Neural progenitor cell (in vitro differentiated cells): ENCODE measurements around the gene ADCK1. TPM values are rescaled to one million over a fixed set of nuclear protein-coding genes. Genes with fewer than 3 reads are reported as not detected.

Experiments used
- DNase-seq: peaks from one replicate; pipeline ENCODE4 v3.0.0-alpha.2; 2016; ENCODE audit warnings: low spot score
- H2AFZ ChIP-seq: fragments of 200-600 bp; sonication (generic); replicated peaks from 2 replicates; pipeline ENCODE4 v1.6.1; 2016; ENCODE audit warnings: antibody characterized with exemption
- H3F3A ChIP-seq: fragments of 200-600 bp; sonication (generic); 2 replicates; pipeline ENCODE4 v1.6.1; 2016; ENCODE audit warnings: antibody characterized with exemption, low read depth
- H3K27ac ChIP-seq: fragments of 200-600 bp; sonication (generic); 2 replicates; pipeline ENCODE4 v1.5.1; 2016; ENCODE audit warnings: mild to moderate bottlenecking
- H3K27me3 ChIP-seq: fragments of 200-600 bp; sonication (generic); 2 replicates; pipeline ENCODE4 v1.6.1; 2016; ENCODE audit warnings: mild to moderate bottlenecking, moderate library complexity
- H3K36me3 ChIP-seq: fragments of 200-600 bp; sonication (generic); 2 replicates; pipeline ENCODE4 v1.5.1; 2016
- H3K4me1 ChIP-seq: fragments of 200-600 bp; sonication (generic); 2 replicates; pipeline ENCODE4 v1.6.1; 2016; ENCODE audit warnings: mixed run types
- H3K4me2 ChIP-seq: fragments of 200-600 bp; sonication (generic); 2 replicates; pipeline ENCODE4 v1.6.1; 2016
- H3K4me3 ChIP-seq: fragments of 200-600 bp; sonication (generic); 2 replicates; pipeline ENCODE4 v1.5.1; 2016
- H3K79me2 ChIP-seq: fragments of 200-600 bp; sonication (generic); 2 replicates; pipeline ENCODE4 v1.6.1; 2016; ENCODE audit warnings: low read depth
- H3K9ac ChIP-seq: fragments of 200-600 bp; sonication (generic); 2 replicates; pipeline ENCODE4 v1.6.1; 2016
- H3K9me3 ChIP-seq: fragments of 200-600 bp; sonication (generic); 2 replicates; pipeline ENCODE4 v1.5.1; 2016; ENCODE audit warnings: low read depth
- H4K20me1 ChIP-seq: fragments of 200-600 bp; sonication (generic); 2 replicates; pipeline ENCODE4 v1.6.1; 2016; ENCODE audit warnings: low read depth
- H3K27ac Mint-ChIP-seq: 3 replicates; pipeline ENCODE4 v1.8.0; 2021; ENCODE audit warnings: mixed read lengths
- H3K27me3 Mint-ChIP-seq: 2 replicates; pipeline ENCODE4 v1.8.0; 2022; ENCODE audit warnings: low read depth, mild to moderate bottlenecking, inconsistent platforms, moderate library complexity, mixed read lengths; ENCODE audit not compliant: insufficient read depth
- H3K36me3 Mint-ChIP-seq: 3 replicates; pipeline ENCODE4 v1.8.0; 2021; ENCODE audit warnings: mixed read lengths
- H3K4me1 Mint-ChIP-seq: 3 replicates; pipeline ENCODE4 v1.8.0; 2021; ENCODE audit warnings: mixed read lengths
- H3K4me3 Mint-ChIP-seq: 3 replicates; pipeline ENCODE4 v1.8.0; 2021; ENCODE audit warnings: mild to moderate bottlenecking, moderate library complexity, mixed read lengths
- H3K9me3 Mint-ChIP-seq: 3 replicates; pipeline ENCODE4 v1.8.0; 2020; ENCODE audit warnings: mixed read lengths
- CTCF ChIP-seq: fragments of 200-600 bp; sonication (generic); IDR thresholded peaks from 2 replicates; pipeline ENCODE4 v1.5.1; 2017; ENCODE audit warnings: antibody characterized with exemption, mild to moderate bottlenecking
- EZH2 ChIP-seq: fragments of 200-600 bp; sonication (generic); IDR thresholded peaks from 2 replicates; pipeline ENCODE4 v1.6.1; 2017; ENCODE audit warnings: antibody characterized with exemption, mild to moderate bottlenecking, moderate library complexity
- EZH2phosphoT487 ChIP-seq: fragments of 200-600 bp; sonication (generic); IDR thresholded peaks from 2 replicates; pipeline ENCODE4 v1.6.1; 2017; ENCODE audit warnings: antibody characterized with exemption
- total RNA-seq: library from RNA; depleted of rRNA; stranded (reverse); fragments of >200 nt; gene quantifications from 2 replicates; pipeline ENCODE4 v1.2.3, GENCODE V29; 2015; ENCODE audit warnings: low replicate concordance

The ADCK1 gene
- total RNA-seq, 1 donor from 2014 or later: 1.6 TPM

GRCh38 chr14:77843195-77843594 lies 43.3 kb downstream of the ADCK1 start:
- Mint-ChIP-seq H3K4me1 (peaks cover 14% of the 10 kb centered on the region), H3K27me3 (peaks cover 2% of the 10 kb centered on the region), H3K27ac (no peak overlapping the region), H3K36me3 (no peaks in the 10 kb centered on the region), H3K9me3 (no peaks in the 10 kb centered on the region), H3K4me3 (no peak overlapping the region)
- H4K20me1 ChIP-seq: no peaks in the 10 kb centered on the region
- H3K4me2 ChIP-seq: no peak overlapping the region
- no peaks in the 10 kb centered on the region for H3K27me3 ChIP-seq
- H3K4me3 ChIP-seq: no peak overlapping the region
- H3K4me1 ChIP-seq: no peaks in the 10 kb centered on the region
- H3K9me3 ChIP-seq: no peaks in the 10 kb centered on the region
- H3K9ac ChIP-seq: no peak overlapping the region
- no peak for TF ChIP-seq EZH2
- TF ChIP-seq EZH2phosphoT487: no peak
- TF ChIP-seq CTCF: no peak
- no peak overlapping the region for H2AFZ ChIP-seq
- H3K79me2 ChIP-seq: no peaks in the 10 kb centered on the region
- H3K36me3 ChIP-seq: no peaks in the 10 kb centered on the region
- no peak for DNase-seq
- H3K27ac ChIP-seq: no peak overlapping the region
- no peaks in the 10 kb centered on the region for H3F3A ChIP-seq

- Mint-ChIP-seq H3K36me3 (no peaks in the 10 kb centered on the region), H3K27ac (no peak overlapping the region), H3K4me1 (peaks cover 13% of the 10 kb centered on the region), H3K4me3 (no peak overlapping the region), H3K9me3 (no peaks in the 10 kb centered on the region), H3K27me3 (peaks cover 2% of the 10 kb centered on the region)
- H3K4me3 ChIP-seq: no peak overlapping the region
- H3K9ac ChIP-seq: no peak overlapping the region
- no peaks in the 10 kb centered on the region for H3K4me1 ChIP-seq
- DNase-seq: no peak
- no peaks in the 10 kb centered on the region for H3K36me3 ChIP-seq
- no peaks in the 10 kb centered on the region for H3K27me3 ChIP-seq
- no peaks in the 10 kb centered on the region for H4K20me1 ChIP-seq
- no peak overlapping the region for H3K27ac ChIP-seq
- no peaks in the 10 kb centered on the region for H3K9me3 ChIP-seq
- no peak overlapping the region for H2AFZ ChIP-seq
- no peaks in the 10 kb centered on the region for H3F3A ChIP-seq
- H3K79me2 ChIP-seq: no peaks in the 10 kb centered on the region
- TF ChIP-seq EZH2phosphoT487 (no peak), EZH2 (no peak), CTCF (no peak)
- H3K4me2 ChIP-seq: no peak overlapping the region
These were observed 43.7 kb downstream of the ADCK1 start for GRCh38 chr14:77843651-77844050.

GRCh38 chr14:77844802-77845201 lies 44.9 kb downstream of the ADCK1 start:
- Histone ChIP-seq H3K4me1 (no peaks in the 10 kb centered on the region), H3K4me2 (no peak overlapping the region), H3K36me3 (no peaks in the 10 kb centered on the region), H2AFZ (no peak overlapping the region), H3K4me3 (no peak overlapping the region), H3F3A (no peaks in the 10 kb centered on the region), H4K20me1 (no peaks in the 10 kb centered on the region), H3K9me3 (no peaks in the 10 kb centered on the region), H3K79me2 (no peaks in the 10 kb centered on the region), H3K27me3 (no peaks in the 10 kb centered on the region), H3K9ac (no peak overlapping the region), H3K27ac (no peak overlapping the region)
- Mint-ChIP-seq H3K9me3 (no peaks in the 10 kb centered on the region), H3K27me3 (peaks cover 2% of the 10 kb centered on the region), H3K4me3 (no peak overlapping the region), H3K27ac (no peak overlapping the region), H3K4me1 (peaks cover 3% of the 10 kb centered on the region), H3K36me3 (no peaks in the 10 kb centered on the region)
- DNase-seq: no peak
- no peak for TF ChIP-seq CTCF
- no peak for TF ChIP-seq EZH2
- TF ChIP-seq EZH2phosphoT487: no peak
